Endometrial microvascular endothelial cells (primary cell): ENCODE results near the gene CCDC14. TPM values are rescaled to one million over a fixed set of nuclear protein-coding genes. Genes with fewer than 3 reads are reported as not detected.

Experiments used
- in situ Hi-C: cut with HindIII; loops from 2 replicates; pipeline ENCODE4 v1.10.0; 2017; ENCODE audit warnings: low sequenced_read_pairs, low pct_unique_long_range_greater_than_20kb; ENCODE audit errors: inconsistent ontology term
- total RNA-seq: library from RNA; depleted of rRNA; stranded (reverse); fragments of >200 nt; gene quantifications from one replicate; pipeline ENCODE4 v1.2.3, GENCODE V29; 2015; ENCODE audit errors: inconsistent ontology term

The CCDC14 gene
- total RNA-seq, 1 donor from 2014 or later, result 24.2 TPM

GRCh38 chr3:123871946-123872345, 89.1 kb downstream of the CCDC14 start:
- in situ Hi-C loops, result no loop called here

- in situ Hi-C loops, result no loop called here
Observed at GRCh38 chr3:123870033-123870432, 91.0 kb downstream of the CCDC14 start.

- in situ Hi-C loops, result no loop called here
Observed at GRCh38 chr3:123869165-123869564, 91.9 kb downstream of the CCDC14 start.

GRCh38 chr3:123864706-123865105, 96.3 kb downstream of the CCDC14 start:
- in situ Hi-C loops, result no loop called here

Other genes starting within 250 kb of the CCDC14 start
- gene MYLK, start 76.9 kb downstream of the CCDC14 start, total RNA-seq, result 18.0 TPM
- gene ROPN1, start 30.9 kb upstream of the CCDC14 start, total RNA-seq, result not detected
- gene KALRN, start 72.1 kb upstream of the CCDC14 start, total RNA-seq, result 14.4 TPM